ENCODE data around the gene DGKG.

DNA sequence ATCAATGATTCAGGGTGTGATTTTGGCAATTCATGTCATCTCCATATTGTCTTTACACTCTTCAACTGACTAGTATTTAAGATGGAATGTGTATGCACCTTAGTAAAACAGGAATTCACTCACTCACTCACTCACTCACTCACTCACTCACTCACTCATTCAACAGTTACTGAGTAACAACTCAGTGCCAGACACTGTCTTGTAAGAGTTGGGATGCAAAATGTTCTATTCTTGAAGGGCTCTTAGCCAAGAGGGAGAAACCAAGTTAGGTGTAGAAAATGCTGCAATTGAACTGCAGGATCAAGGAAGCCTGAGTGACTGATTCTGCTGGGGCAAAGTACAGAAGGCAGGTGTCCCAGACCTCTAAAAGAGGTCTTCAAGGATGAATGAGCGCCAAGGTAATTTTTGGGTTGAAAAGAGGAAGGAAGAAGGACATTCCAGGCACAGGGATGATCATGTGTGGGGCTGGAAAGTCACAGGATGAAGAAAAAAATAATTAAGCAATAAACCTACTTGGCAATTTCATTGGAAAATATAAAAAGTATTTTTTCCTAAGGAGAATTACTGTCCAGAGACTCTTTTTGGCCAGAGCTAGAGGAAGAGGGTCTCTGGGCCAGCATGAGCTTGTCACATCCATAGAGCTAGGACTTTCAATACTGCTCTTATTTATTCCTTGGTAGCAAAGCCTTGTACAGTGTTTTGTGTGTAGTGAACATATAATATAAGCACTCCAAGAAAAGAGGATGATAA is 194.2 kb downstream of the DGKG start:
- TF ChIP-seq, protein P1, sequence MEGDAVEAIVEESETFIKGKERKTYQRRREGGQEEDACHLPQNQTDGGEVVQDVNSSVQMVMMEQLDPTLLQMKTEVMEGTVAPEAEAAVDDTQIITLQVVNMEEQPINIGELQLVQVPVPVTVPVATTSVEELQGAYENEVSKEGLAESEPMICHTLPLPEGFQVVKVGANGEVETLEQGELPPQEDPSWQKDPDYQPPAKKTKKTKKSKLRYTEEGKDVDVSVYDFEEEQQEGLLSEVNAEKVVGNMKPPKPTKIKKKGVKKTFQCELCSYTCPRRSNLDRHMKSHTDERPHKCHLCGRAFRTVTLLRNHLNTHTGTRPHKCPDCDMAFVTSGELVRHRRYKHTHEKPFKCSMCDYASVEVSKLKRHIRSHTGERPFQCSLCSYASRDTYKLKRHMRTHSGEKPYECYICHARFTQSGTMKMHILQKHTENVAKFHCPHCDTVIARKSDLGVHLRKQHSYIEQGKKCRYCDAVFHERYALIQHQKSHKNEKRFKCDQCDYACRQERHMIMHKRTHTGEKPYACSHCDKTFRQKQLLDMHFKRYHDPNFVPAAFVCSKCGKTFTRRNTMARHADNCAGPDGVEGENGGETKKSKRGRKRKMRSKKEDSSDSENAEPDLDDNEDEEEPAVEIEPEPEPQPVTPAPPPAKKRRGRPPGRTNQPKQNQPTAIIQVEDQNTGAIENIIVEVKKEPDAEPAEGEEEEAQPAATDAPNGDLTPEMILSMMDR (IDR thresholded peaks at IDR 0.05; ENCODE audit: low read depth, low read length, poor library complexity, severe bottlenecking) = no peak
- no peak for TF ChIP-seq EZH2phosphoT487 (IDR thresholded peaks at IDR 0.05; ENCODE audit: borderline replicate concordance, low read length)
